HG03469 (cell line): Measurements from ENCODE around the gene CDC5L.

Source experiments
- ATAC-seq: cut with Tn5 transposase; IDR thresholded peaks from one replicate; pipeline ENCODE4 v1.9.1; 2021; ENCODE audit warnings: mild to moderate bottlenecking, moderate library complexity, moderate number of reproducible peaks; ENCODE audit not compliant: unreplicated experiment

The CDC5L gene

GRCh38 chr6:44410363-44410762, 22.9 kb downstream of the CDC5L start:
- no peak for ATAC-seq

GRCh38 chr6:44411141-44411540, 23.6 kb downstream of the CDC5L start:
- ATAC-seq, result no peak

GRCh38 chr6:44415449-44415848, 27.9 kb downstream of the CDC5L start:
- no peak for ATAC-seq

- no peak for ATAC-seq
Observed at GRCh38 chr6:44415873-44416502, 28.5 kb downstream of the CDC5L start.

- ATAC-seq, result no peak
Observed at GRCh38 chr6:44422531-44422930, 35.0 kb downstream of the CDC5L start.

GRCh38 chr6:44423306-44423705, 35.8 kb downstream of the CDC5L start:
- ATAC-seq, result no peak

- no peak for ATAC-seq
Observed at GRCh38 chr6:44425951-44426350, 38.4 kb downstream of the CDC5L start.

- no peak for ATAC-seq
Observed at GRCh38 chr6:44428682-44429081, 41.2 kb downstream of the CDC5L start.

- no peak for ATAC-seq
Observed at GRCh38 chr6:44430326-44430725, 42.8 kb downstream of the CDC5L start.

GRCh38 chr6:44431118-44431725, 43.7 kb downstream of the CDC5L start:
- ATAC-seq, result no peak

- ATAC-seq, result no peak
Observed at GRCh38 chr6:44432227-44432626, 44.7 kb downstream of the CDC5L start.

GRCh38 chr6:44432726-44433125, 45.2 kb downstream of the CDC5L start:
- ATAC-seq, result no peak

GRCh38 chr6:44435500-44435899, 48.0 kb downstream of the CDC5L start:
- ATAC-seq, result no peak

GRCh38 chr6:44438827-44439226, 51.3 kb downstream of the CDC5L start:
- no peak for ATAC-seq

- ATAC-seq, result no peak
Observed at GRCh38 chr6:44439270-44440045, 52.0 kb downstream of the CDC5L start.

- no peak for ATAC-seq
Observed at GRCh38 chr6:44441091-44441855, 53.8 kb downstream of the CDC5L start.

GRCh38 chr6:44442236-44442635, 54.7 kb downstream of the CDC5L start:
- ATAC-seq, result no peak

- no peak for ATAC-seq
Observed at GRCh38 chr6:44442833-44443444, 55.4 kb downstream of the CDC5L start.

GRCh38 chr6:44444853-44445252, 57.3 kb downstream of the CDC5L start:
- ATAC-seq, result no peak

- ATAC-seq, result no peak
Observed at GRCh38 chr6:44446626-44447300, 59.3 kb downstream of the CDC5L start.
